AG09309 (cell line): Measurements from ENCODE around the gene AGO1.

Experiments used
- DNase-seq: peaks from one replicate; pipeline ENCODE4 v3.0.0-alpha.2; 2010; ENCODE audit warnings: low read depth
- H3K4me3 ChIP-seq: 2 replicates; pipeline ENCODE4 v1.5.1; 2011; ENCODE audit warnings: mild to moderate bottlenecking, low read depth, low read length, moderate library complexity; ENCODE audit not compliant: control insufficient read depth
- TF ChIP-seq, protein P1 (sequence below): IDR thresholded peaks from 2 replicates; pipeline ENCODE4 v1.5.1; 2011; ENCODE audit warnings: mild to moderate bottlenecking, low read depth, low read length, inconsistent platforms; ENCODE audit not compliant: insufficient read depth, control insufficient read depth; ENCODE audit errors: missing control alignments

Gene AGO1

DNA sequence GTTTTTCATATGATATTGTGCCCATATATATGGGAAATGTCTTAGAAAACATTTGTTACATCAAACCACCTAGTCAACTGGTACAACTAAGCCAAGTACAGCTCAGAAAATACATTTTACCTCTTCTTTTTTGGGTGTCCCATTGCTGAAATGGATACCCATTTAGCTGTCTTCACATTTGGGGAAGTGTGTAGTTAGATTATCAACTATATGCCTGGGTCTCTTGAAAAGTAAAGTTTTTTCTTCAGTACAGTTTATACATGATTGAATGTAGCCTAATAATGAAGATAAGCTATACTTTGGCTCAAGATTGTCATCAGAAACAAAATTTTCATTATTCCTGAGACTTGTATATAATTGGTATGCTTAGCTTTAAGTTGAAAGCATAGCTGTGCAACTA is 49.9 kb downstream of the AGO1 start:
- no peak overlapping the region for H3K4me3 ChIP-seq
- TF ChIP-seq, protein P1, sequence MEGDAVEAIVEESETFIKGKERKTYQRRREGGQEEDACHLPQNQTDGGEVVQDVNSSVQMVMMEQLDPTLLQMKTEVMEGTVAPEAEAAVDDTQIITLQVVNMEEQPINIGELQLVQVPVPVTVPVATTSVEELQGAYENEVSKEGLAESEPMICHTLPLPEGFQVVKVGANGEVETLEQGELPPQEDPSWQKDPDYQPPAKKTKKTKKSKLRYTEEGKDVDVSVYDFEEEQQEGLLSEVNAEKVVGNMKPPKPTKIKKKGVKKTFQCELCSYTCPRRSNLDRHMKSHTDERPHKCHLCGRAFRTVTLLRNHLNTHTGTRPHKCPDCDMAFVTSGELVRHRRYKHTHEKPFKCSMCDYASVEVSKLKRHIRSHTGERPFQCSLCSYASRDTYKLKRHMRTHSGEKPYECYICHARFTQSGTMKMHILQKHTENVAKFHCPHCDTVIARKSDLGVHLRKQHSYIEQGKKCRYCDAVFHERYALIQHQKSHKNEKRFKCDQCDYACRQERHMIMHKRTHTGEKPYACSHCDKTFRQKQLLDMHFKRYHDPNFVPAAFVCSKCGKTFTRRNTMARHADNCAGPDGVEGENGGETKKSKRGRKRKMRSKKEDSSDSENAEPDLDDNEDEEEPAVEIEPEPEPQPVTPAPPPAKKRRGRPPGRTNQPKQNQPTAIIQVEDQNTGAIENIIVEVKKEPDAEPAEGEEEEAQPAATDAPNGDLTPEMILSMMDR, result no peak
- DNase-seq, result no peak

DNA sequence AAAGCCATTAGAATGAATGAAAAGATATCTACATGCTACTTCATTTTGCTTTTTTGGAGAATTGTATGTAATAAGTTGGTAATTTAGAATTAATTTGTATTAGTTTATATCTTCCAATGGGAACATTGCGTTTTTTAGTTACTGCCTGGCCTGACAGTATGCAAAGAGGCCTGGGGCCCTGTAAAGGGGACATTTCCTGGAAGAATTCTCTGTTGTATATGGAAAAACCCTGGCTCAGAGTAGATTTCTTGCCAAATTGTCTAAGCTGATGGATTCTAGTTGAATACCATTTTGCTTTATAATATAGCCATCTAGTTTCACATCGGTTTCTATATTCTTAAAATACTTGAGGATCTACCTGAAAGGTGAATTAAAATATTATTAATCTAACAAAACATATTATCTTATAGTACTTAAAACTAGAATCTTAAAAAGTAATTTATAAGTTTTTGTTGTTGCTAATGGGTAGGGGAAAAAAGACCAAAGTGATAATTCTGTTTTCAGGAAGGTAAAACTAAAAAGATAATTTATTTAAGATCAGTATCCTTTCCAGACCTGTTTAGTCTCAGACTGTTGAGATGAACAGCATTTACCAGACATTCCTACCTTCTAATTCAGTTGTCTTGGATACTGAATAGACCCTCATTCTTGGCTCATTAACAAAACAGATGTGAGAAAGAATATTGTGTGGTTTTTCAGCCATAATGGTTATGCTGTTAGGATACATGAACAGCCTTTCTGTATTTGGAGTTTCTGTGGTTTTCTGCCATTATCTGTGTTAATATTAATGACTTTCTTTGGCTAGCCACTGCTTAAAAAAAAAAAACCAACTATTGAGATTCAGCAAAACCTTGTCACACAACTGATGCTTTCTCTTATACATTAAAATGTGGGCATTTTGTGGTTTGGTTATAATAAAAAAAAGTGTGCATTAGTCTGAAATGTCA is 52.7 kb downstream of the AGO1 start:
- H3K4me3 ChIP-seq, result no peak overlapping the region
- no peak for DNase-seq
- TF ChIP-seq, protein P1, result no peak

DNA sequence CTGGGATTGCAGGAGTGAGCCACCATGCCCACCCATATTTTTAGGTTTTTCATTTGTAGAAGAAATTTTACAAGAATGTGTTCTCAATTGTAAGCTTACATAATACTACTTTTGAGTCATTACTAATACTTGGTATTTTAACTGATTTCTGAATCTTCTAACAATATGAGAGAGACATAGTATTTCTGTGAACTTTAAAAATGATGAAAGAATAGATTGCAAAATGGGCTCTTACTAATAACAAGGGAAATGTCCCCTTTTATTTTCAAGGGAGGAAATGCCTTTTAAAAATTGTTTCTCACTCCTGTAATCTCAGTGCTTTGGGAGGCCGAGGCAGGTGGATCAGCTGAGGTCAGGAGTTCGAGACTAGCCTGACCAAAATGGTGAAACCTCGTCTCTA is 53.8 kb downstream of the AGO1 start:
- peak; percentile 28 for DNase-seq
- TF ChIP-seq, protein P1, result no peak
- H3K4me3 ChIP-seq, result no peak overlapping the region

DNA sequence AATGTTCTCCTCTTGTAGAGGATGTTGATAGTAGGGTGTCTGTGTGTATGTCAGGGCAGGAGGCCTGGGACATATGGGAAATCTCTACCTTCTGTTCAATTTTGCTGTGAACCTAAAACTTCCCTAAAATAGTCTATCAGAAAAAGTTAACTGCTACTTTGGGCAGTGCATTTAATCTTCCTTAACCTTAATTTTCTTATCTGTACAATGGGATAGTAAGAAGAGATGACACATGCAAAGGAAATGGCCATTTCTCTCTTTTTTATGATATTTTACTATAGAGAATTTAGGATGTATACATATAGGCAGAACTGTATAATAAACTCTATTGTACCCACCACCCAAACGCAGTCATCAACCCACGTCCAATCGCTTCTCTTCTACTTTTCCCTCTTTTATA is 56.5 kb downstream of the AGO1 start:
- no peak overlapping the region for H3K4me3 ChIP-seq
- TF ChIP-seq, protein P1, result no peak
- no peak for DNase-seq

DNA sequence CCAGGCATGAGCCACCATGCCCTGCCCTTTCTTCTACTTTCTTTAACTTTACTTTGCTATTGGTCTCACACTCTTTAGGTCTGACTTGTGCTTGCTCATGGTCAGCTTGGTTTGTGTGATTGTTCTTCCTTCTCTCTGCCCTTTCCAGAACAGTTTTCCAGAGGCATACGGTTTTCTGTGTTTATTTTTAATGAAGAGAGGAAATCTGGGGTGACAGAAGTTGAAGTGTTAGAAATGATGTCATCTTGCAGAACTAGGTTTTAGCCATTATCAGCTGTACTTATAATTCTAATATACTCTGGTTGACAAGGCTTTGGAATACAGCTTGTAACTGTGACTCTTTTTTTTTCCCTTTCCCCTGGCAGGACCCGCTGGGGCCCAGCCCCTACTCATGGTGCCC is 62.3 kb downstream of the AGO1 start:
- H3K4me3 ChIP-seq, result no peak overlapping the region

DNA sequence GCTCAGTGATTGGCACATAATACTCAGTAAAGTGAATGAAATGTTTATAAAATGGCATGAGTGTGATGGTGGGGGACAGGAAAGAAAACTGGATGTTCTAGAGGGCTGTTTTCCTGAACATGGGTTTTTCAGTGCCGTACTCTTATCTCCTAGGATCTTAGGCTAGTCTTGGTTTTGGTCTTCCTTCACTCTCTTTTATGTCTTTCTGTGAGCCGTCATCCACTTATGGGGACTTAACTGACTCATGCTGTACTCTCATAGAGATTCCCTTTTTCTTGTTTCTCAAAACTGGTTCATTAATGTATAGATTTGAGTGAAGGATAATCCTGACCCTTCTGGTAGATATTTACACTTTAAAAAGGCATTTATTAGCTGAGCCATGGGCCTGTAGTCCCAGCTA is 64.5 kb downstream of the AGO1 start:
- TF ChIP-seq, protein P1, result no peak
- DNase-seq, result no peak
- no peak overlapping the region for H3K4me3 ChIP-seq

More for the DNA sequence above, 62.3 kb downstream of the AGO1 start:
- no peak for DNase-seq
- TF ChIP-seq, protein P1, result no peak
